Endothelial cell of umbilical vein (primary cell): ENCODE results near the gene PDLIM1. TPM values are rescaled to one million over a fixed set of nuclear protein-coding genes. Genes with fewer than 3 reads are reported as not detected.

Experiments
- BruUV-seq: library from RNA; stranded (reverse); fragments of 400-500 nt; replicated peaks from 2 replicates; lab custom pipeline; 2021; lab: Mats Ljungman, UMichigan
- CTCF ChIA-PET: fragments of 300-600, 350-600 bp; sonication (Branson Sonifier 250); formaldehyde crosslinking; loops from one replicate; lab custom pipeline; 2021; ENCODE audit warnings: antibody characterized with exemption, inconsistent platforms; lab: Charles Lee
- POLR2A ChIA-PET: fragments of 300-600, 350-600 bp; sonication (Branson Sonifier 250); formaldehyde crosslinking; loops from one replicate; lab custom pipeline; 2021; ENCODE audit warnings: antibody characterized with exemption, inconsistent platforms; lab: Charles Lee
- DNase-seq: peaks from one replicate; pipeline ENCODE4 v3.0.0-alpha.2; 2011; ENCODE audit warnings: low read depth, low spot score
- FAIRE-seq: peaks from 2 replicates; lab custom pipeline; 2011; peaks lifted over from hg19 to GRCh38; lab: Jason Lieb, UNC
- H2AFZ ChIP-seq: 2 replicates; pipeline ENCODE4 v1.6.0; 2012; ENCODE audit warnings: low read depth, low read length, control low read depth, inconsistent platforms
- H3K27ac ChIP-seq: 2 replicates; pipeline ENCODE4 v1.5.1; 2011; ENCODE audit warnings: low read depth, mild to moderate bottlenecking, control low read depth, low read length, moderate library complexity; ENCODE audit not compliant: insufficient read depth
- H3K27me3 ChIP-seq, 2 experiments: 2 replicates each; pipeline versions ENCODE4 v1.6.0 to v1.6.1; 2011; ENCODE audit warnings: low read length in 2 of 2, mixed read lengths in 1 of 2; ENCODE audit not compliant: control insufficient read depth in 2 of 2, insufficient read depth in 2 of 2
- H3K36me3 ChIP-seq, 2 experiments: 2 replicates in 1 of 2; 3 replicates in 1 of 2; pipeline ENCODE4 v1.5.1; 2011; ENCODE audit warnings: low read length in 2 of 2, mild to moderate bottlenecking in 1 of 2, moderate library complexity in 1 of 2; ENCODE audit not compliant: control insufficient read depth in 2 of 2, insufficient read depth in 2 of 2; ENCODE audit errors: extremely low read depth in 1 of 2
- H3K4me1 ChIP-seq: 3 replicates; pipeline ENCODE4 v1.5.1; 2011; ENCODE audit warnings: mild to moderate bottlenecking, low read length; ENCODE audit not compliant: control insufficient read depth, insufficient read depth; ENCODE audit errors: extremely low read depth
- H3K4me2 ChIP-seq: 2 replicates; pipeline ENCODE4 v1.6.1; 2011; ENCODE audit warnings: low read length, control low read depth, mixed read lengths; ENCODE audit not compliant: insufficient read depth
- H3K4me3 ChIP-seq, 3 experiments: fragments of 200-600 bp in 1 of 3; sonication (generic), shearing (Covaris generic) in 1 of 3; replicated peaks in 1 of 3; 2 replicates each; pipeline ENCODE4 v1.5.1; 2011 to 2016; ENCODE audit warnings: control low read depth in 3 of 3, low read length in 3 of 3, mild to moderate bottlenecking in 2 of 3, inconsistent platforms in 1 of 3, low read depth in 1 of 3, moderate library complexity in 1 of 3; ENCODE audit not compliant: insufficient read depth in 1 of 3
- H3K79me2 ChIP-seq: 2 replicates; pipeline ENCODE4 v1.6.0; 2012; ENCODE audit warnings: low read length, inconsistent platforms; ENCODE audit not compliant: control insufficient read depth, insufficient read depth
- H3K9ac ChIP-seq: replicated peaks from 2 replicates; pipeline ENCODE3; 2011; ENCODE audit warnings: low read length, control low read depth; ENCODE audit not compliant: insufficient read depth; ENCODE audit errors: extremely low read depth
- H3K9me1 ChIP-seq: replicated peaks from 3 replicates; pipeline ENCODE4 v1.6.0; 2011; ENCODE audit warnings: mild to moderate bottlenecking, low read length; ENCODE audit not compliant: control insufficient read depth, insufficient read depth; ENCODE audit errors: extremely low read depth
- H3K9me3 ChIP-seq: replicated peaks from 2 replicates; pipeline ENCODE4 v1.5.1; 2012; ENCODE audit warnings: low read length, inconsistent platforms; ENCODE audit not compliant: control insufficient read depth, insufficient read depth
- H4K20me1 ChIP-seq: replicated peaks from 2 replicates; pipeline ENCODE3; 2011; ENCODE audit warnings: mild to moderate bottlenecking, low read length; ENCODE audit not compliant: control insufficient read depth, insufficient read depth; ENCODE audit errors: extremely low read depth
- CTCF ChIP-seq, 2 donors: IDR thresholded peaks; 1 replicate in 1 of 2; 2 replicates in 1 of 2; pipeline ENCODE4 v1.5.1; 2011; ENCODE audit warnings: low read length in 2 of 2, mild to moderate bottlenecking in 2 of 2, moderate library complexity in 2 of 2, control low read depth in 1 of 2, inconsistent platforms in 1 of 2, low read depth in 1 of 2; ENCODE audit not compliant: insufficient read depth in 1 of 2; ENCODE audit errors: extremely low read depth in 1 of 2
- EZH2 ChIP-seq: IDR thresholded peaks from 2 replicates; pipeline ENCODE4 v1.6.1; 2012; ENCODE audit warnings: borderline replicate concordance, low read depth, mild to moderate bottlenecking, moderate library complexity, low read length, inconsistent platforms; ENCODE audit not compliant: severe bottlenecking
- FOS ChIP-seq: IDR thresholded peaks from 2 replicates; pipeline ENCODE4 v1.6.1; 2011; ENCODE audit warnings: mild to moderate bottlenecking, low read length, moderate library complexity, borderline replicate concordance; ENCODE audit not compliant: insufficient read depth
- GATA2 ChIP-seq: IDR thresholded peaks from 2 replicates; pipeline ENCODE4 v1.7.0; 2011; ENCODE audit warnings: low read depth, mild to moderate bottlenecking, moderate library complexity, mixed read lengths, low read length; ENCODE audit not compliant: insufficient read length, insufficient read depth
- JUN ChIP-seq: IDR thresholded peaks from 2 replicates; pipeline ENCODE4 v1.6.1; 2011; ENCODE audit warnings: borderline replicate concordance, low read depth; ENCODE audit not compliant: insufficient read length, insufficient read depth
- MAX ChIP-seq: IDR thresholded peaks from 2 replicates; pipeline ENCODE4 v1.6.1; 2011; ENCODE audit not compliant: insufficient read depth, insufficient read length
- MYC ChIP-seq: IDR thresholded peaks from one replicate; pipeline ENCODE4 v1.6.1; 2011; ENCODE audit warnings: mild to moderate bottlenecking, low read depth, low read length
- POLR2A ChIP-seq: IDR thresholded peaks from 2 replicates; pipeline ENCODE4 v1.6.1; 2012; ENCODE audit warnings: low read depth, mild to moderate bottlenecking, control low read depth, low read length
- POLR2AphosphoS5 ChIP-seq: IDR thresholded peaks from 2 replicates; pipeline ENCODE4 v1.6.1; 2012; ENCODE audit warnings: low read depth, mild to moderate bottlenecking, control low read depth, low read length, moderate library complexity; ENCODE audit not compliant: insufficient read depth
- dilution Hi-C: fragments of 300-500 bp; cut with MboI; formaldehyde crosslinking; loops from one replicate; pipeline ENCODE4 v1.15.0; 2019; ENCODE audit warnings: low sequenced_read_pairs; ENCODE audit not compliant: extremely low pct_ligation_motif_present
- intact Hi-C: fragments of 100-400 bp; cut with micrococcal nuclease; formaldehyde crosslinking; loops from one replicate; pipeline ENCODE4 v1.10.0; 2022
- polyA plus RNA-seq, 4 experiments: library from polyadenylated mRNA; depleted of rRNA in 3 of 4; stranded (reverse) in 3 of 4; unstranded in 1 of 4; fragments of >200 nt; gene quantifications; 2 replicates each; pipeline versions ENCODE4 v1.2.1 to v1.2.3, GENCODE V29; 2011 to 2012; ENCODE audit warnings: missing spikeins in 1 of 4
- total RNA-seq: library from RNA; stranded (reverse); gene quantifications from 2 replicates; pipeline ENCODE4 v1.2.3, GENCODE V29; 2021

The PDLIM1 gene
- total and polyA plus RNA-seq, 2 donors (not counting 3 experiments of a cell fraction or from before 2014, with no cell fraction given) = 91.1 to 122 TPM

GRCh38 chr10:95277614-95278013 is 13.2 kb downstream of the PDLIM1 start:
- Histone ChIP-seq H3K9me1 (no peaks in the 10 kb centered on the region), H3K4me2 (no peak overlapping the region), H3K36me3 (no peaks in the 10 kb centered on the region), H3K79me2 (peaks cover 65% of the 10 kb centered on the region), H3K9ac (no peak overlapping the region), H4K20me1 (no peaks in the 10 kb centered on the region), H3K4me1 (peaks cover 20% of the 10 kb centered on the region), H3K27ac (no peak overlapping the region), H3K27me3 (no peaks in the 10 kb centered on the region), H3K9me3 (no peaks in the 10 kb centered on the region), H2AFZ (no peak overlapping the region), H3K4me3 (no peak overlapping the region)
- CTCF ChIA-PET = interaction anchor here (0.6 to 3.6 kb wide), 5 partner anchors 11 to 88 kb away, joined by 3 to 16 read pairs (median 4); no protein-coding TSS in a partner anchor
- dilution Hi-C loops = no loop called here
- no TSS peak for BruUV-seq
- intact Hi-C loops = no loop called here
- FAIRE-seq = no peak
- TF ChIP-seq EZH2 = no peak
- TF ChIP-seq JUN = no peak
- no peak for TF ChIP-seq POLR2AphosphoS5
- TF ChIP-seq GATA2 = no peak
- TF ChIP-seq CTCF (IDR thresholded peaks at IDR 0.05; ENCODE audit: extremely low read depth in 1 of 2, insufficient read depth in 1 of 2, low read depth in 1 of 2, low read length in 2 of 2) = no peak
- no peak for TF ChIP-seq MAX
- TF ChIP-seq POLR2A = no peak
- TF ChIP-seq FOS = no peak
- TF ChIP-seq MYC = no peak
- POLR2A ChIA-PET = no interaction called here
- DNase-seq = no peak
